GM21381 (cell line): ENCODE measurements around the gene CA10.

Experiments used
- ATAC-seq: cut with Tn5 transposase; IDR thresholded peaks from one replicate; pipeline ENCODE4 v1.9.1; 2021; ENCODE audit warnings: mild to moderate bottlenecking, moderate library complexity; ENCODE audit not compliant: unreplicated experiment

Gene CA10

DNA sequence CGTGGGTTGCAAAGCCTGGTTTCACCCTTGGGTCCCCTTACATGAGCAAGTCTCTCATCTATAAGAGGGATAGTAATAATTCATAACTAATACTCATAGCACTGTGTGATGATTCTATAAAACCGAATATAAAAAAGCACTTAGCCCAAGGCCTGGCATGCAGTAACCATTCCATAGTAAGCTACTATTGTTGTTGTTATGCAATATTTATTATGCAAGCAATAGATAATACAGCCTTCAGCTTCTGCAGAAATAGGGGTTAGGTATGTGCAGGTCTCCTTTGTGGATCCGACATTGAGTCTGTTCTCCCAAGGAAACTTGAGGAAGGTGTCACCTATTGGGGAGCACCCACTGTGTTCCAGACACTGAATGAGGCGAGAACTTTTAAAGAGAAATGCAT is 497.1 kb downstream of the CA10 start:
- no peak for ATAC-seq

DNA sequence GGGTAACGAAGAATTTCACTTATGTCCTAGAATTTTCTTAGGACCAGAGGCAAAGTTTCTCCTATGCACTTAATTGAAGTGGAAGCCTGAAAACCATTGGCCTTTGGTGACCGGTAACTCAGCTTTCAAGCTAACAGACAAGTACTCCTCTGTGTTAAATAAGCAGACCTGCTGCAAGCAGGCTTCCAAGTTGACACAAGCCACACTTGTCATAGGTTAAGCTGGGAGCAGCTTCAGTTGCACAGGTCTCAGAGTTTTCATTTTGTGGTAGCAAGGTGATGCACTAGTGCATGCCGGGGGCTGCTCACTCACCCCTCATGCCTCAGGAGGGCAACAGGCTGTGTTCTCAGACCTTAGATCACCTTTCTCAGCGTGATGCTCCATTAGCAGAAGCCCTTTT is 498.2 kb downstream of the CA10 start:
- ATAC-seq, result no peak

DNA sequence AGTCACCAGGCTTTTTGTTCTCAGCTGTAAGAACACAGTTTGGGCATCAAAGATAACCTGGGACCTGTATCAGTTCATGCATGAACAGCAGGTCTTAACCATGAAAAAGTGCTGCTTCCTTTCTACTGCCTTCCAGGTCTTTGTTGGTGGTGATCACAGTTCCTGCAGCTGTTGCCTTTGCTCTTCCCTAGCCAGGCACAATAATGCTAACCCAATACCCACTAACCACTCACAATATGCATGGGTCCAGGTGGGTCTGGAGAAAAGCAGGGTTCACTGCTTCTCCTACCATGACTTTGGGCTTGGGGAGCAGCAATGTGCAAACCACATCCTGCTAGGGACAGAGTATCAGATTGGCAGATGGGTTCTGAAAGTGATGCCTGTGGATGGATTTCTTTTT is 501.3 kb downstream of the CA10 start:
- ATAC-seq, result no peak

DNA sequence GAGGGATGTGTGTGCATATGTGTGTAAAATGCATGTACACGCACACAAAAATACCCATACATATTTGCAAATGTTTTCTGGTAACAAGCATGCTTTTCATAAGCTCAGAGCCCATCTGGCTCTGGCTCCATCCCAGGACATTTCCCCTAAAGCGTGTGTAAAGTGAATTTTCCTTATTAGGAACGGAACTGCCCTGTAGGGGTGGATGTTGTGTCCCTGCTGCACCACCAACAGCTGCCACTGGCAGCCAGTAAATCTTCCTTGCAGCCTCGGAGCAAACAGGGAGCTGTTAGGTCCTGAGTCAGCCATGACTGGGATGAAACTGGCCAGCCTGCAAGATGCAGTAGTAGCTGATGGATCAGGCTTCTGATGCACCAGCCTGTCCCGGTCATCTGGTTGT is 504.6 kb downstream of the CA10 start:
- no peak for ATAC-seq

DNA sequence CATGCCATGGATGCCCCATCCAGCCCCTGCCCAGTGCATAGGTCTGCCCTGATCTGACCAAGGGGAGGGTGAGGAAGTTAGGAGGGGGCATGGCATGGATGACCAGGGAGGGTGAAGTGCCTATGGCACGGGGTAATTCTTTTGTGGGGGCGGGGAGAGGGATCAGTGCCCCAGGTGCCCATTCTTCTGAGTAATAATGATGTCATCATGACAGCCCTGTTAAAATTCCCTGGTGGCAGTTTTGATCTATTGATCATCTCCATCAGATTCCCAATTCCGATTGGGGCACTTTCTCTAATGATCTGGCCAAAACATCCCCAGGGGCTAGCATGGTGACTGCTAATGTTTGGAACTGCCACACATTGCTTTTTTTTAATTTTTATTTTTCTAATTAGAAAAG is 506.0 kb downstream of the CA10 start:
- no peak for ATAC-seq

DNA sequence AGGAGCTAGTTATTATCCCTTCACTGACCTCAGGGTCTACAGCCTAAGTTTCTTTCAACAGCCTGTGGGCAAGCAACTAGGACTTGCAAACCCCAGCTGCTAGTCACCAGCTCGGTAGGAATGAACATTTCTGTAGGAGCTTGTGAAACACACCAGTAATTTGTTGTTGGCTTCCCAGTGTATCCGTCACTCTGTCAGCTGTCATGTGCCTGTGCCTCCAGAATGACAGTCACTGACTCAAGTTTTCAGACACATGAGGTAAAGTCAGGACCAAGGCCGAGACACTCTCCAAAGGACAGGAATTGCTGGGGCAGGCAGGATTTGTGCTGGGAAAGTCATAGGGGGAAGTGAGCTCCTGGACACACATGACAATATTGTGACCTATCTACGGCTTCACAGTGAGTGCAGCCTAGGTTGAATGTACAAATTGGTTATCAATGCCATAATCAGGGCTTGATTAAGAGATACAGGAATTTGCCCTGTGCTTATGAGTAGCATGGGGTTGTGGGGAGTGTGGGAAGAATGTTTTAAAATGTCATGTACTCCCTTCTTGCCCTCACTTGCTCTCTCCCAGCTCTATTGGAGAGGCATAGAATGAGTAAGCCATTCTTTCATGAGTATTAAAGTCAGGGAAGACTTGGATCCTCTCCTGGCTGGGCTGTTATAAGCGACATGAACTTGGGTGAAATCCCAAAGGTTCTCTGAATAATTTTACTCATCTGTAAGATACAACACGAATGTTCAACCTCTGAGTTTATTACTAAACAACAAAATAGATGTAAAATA is 506.8 kb downstream of the CA10 start:
- ATAC-seq, result no peak

DNA sequence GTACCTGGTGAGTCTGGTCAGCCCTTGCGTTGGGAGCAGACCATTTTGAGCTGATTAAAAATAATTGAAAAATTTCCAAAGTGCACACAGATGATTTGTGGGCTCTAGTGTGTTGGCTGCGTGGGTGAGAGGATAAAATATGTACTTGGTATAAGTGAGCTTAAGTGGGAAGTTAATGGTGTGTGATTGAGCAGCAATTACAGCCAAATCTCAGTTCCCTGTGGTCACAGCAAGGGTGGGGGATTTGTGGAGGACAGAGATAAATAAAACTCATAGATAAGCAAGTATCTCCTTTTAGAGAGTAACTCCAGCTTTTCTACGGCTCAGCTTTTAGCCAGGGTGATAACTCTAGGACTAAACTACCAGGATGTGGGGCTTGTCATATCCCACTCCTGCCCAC is 507.7 kb downstream of the CA10 start:
- ATAC-seq, result no peak

DNA sequence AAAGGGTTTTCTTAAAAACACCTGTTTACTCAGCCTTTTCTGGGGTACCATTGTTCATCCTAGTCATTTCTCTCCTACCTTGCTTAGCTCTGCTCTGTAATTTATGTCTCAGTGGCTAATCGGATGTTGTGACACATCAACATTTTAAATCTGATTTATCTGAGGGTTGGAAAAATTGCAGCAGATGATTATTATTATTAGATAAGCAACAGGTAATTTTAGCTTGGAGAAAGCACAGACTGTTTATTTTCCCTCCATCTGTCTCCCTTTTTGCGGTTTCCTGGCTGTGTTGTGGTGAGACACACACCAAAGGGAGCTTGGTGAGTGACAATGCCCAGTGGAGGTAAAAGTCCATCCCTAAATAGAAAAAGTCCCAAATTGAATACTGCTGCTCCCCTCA is 508.3 kb downstream of the CA10 start:
- ATAC-seq, result no peak

DNA sequence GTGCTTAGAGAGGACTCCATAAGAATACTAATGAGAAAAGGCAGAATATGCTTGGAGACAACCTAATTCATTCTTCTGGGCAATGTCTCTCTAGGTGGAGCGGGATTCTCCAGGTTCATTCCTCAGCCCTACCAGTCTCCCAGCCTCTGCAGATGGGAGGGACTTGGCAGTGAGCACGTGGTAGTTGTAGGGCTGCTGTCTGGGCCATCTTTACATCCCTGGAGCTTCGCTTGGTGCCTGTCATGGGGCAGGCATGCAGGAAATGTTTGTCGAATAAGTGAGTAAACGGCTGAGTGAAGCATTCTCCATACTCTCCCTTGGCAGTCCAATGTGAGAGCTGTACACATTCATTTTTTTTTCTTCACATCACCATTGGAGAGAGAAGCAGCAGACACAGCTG is 510.7 kb downstream of the CA10 start:
- no peak for ATAC-seq

DNA sequence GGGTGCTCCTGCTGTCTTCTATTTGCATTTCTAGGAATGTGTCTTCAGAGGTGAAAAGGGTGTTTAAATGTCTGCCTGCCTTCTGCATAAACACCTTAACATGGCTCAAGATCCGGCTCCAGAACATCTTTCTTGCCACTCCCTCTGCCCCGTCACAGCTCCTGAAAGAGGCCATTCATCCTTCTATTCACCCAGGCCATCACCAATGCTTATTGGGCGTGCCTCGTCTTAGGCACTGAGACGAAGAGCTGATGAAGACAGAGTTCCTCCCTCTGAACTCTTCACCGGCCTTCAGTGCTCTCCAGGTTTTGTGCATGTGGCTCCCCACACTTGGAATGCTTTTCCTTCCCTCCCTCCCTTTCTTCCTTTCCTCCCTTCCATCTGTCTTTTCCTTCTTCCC is 511.4 kb downstream of the CA10 start:
- no peak for ATAC-seq

DNA sequence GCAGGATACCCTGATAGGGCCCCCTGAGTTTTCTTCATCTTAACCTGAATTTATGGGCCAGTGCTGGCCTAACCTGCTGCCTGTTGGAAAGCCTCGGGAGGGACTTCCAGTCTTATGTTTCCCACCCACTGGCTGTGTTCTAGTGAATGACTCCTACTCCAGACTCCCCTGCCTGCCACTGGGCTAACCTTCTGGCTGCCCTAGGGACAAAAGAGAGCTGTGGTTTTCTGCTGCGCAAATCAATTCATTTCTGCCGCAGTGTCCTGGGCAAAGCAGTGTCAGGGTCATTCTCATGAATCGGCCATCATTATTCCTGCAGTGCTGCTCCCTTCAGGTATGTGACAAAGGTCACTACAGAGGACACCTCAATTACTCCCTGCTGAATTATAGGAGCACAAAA is 512.0 kb downstream of the CA10 start:
- no peak for ATAC-seq

DNA sequence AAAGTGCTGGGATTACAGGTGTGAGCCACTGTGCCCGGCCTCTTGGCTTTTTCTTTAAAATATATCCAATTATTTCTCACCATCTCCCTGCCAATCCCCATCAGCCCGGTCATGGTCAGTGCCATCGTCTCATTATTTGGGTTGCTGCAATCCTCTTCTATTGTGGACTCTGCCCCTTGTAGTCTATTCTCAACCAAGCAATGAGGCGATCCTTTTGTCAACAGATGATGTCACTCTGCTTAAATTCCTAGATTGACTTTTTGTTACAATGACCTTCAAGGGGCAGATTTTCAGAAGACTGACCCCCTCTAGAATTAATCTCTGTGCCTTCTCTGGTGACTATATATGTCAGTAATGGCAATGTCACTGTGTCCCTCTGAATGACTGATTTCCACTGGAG is 513.5 kb downstream of the CA10 start:
- ATAC-seq, result no peak

DNA sequence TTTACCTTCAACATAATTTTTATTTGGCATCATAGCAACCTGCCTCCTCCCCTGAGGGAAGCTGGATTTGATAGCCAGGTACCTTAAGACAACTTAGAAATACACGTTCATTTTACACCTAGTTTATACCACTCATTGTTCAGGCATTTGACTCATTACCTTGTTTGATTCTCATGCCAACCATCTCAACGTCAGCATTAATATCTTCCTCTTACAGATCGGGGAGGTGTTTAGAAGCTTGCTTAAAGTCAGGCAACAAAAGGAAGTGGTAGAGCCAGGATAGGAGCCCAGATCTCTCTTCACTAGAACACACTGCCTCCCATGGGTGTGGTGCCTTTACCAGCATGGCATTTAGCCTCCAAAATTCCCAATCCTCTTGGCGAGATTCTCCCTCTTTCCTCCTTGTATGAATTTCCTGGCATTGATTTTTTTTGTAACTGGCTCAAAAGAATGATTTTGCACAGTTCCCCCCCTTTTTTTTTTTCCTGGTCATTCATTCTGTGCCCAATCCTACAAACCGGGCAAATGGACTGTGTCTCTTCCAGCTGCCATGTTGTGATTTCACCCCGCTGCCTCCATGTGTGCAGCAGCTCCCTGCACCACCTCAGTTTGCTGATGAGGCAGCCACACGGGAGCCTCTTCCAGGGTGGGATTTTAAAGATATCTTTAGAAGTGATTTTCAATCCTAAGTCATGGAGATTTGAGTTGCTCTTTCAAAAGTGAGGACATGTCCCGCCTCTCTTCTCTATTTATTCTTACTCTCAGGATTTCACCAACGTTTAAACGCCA is 514.6 kb downstream of the CA10 start:
- ATAC-seq, result no peak

DNA sequence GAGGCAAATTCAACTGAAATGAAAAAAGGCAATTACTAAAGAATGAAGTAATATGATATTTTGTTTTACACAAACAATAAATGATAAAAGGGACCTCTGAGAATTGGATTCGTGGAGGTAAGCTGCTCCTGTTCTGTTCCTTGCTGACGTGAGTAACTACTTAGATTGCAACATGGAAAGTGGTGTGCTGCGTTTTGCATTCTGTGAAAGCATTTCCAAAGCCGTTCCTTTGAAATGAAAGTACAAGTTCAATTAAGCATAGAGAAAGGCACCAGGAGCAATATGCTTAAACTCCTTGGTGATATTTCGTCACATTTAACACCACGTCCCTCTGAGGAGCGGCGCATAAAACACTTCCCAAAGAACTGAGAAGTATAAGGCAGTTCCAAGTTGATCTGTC is 516.5 kb downstream of the CA10 start:
- ATAC-seq, result no peak

DNA sequence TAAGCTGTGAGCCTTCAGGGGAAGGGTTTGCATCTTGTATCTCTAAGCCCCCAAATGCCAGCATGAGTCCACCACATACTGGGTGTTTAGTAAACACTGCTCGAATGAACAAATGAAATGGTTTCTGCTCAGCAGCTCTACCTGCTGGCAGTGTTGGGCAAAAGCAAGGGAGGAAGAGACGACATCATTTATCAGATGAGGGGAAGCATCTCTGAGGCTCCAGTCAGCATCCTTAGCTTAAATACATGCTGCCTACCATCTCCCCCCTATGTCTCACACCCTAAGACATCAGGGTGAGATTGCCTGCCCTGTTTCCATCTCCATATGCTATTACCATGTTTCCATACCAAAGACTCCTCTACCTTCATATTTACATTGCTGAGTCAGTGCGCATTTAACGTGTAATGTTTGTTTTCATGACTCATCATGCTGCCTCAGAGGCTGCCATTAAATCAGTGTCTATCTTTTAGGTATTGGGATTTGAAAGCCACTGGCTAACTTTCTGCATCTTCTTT is 518.3 kb downstream of the CA10 start:
- ATAC-seq, result no peak

DNA sequence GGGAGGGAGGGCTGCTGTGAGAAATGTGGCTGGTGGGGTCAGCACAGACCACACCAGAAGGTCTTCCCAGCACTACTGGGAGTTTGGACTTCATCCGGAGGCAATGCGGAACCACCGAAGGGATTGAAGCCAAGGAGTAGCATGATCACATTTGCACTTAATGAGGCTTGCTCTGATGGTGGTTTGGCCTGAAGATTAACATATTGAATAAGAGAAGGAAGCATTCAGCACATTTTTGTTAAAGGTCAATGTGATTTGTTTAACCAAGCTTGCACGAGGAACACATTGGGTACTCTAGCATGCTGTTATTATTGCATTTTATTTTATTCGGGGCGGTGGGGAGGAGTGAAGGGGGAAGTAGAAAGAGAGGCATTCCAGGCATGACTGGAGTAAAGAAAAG is 519.5 kb downstream of the CA10 start:
- ATAC-seq, result no peak

DNA sequence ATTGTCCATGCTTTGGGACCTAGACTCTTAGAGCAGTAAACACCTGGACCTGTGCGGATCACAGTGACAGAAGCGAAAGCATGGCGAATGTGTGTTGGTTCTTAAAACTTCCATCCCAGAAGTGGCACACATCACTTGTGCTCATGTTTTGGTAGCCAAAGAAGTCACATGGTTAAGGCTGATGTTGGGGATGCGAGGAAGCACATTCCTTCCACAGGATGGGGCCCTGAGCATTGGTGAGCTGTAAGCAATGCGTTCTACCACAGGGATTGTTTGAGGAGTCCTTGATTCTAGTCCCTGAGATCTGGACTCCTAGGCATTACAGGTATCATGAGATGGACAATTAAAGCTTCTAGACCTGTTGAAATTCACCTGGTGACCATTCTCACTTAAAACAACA is 522.2 kb downstream of the CA10 start:
- ATAC-seq, result no peak

DNA sequence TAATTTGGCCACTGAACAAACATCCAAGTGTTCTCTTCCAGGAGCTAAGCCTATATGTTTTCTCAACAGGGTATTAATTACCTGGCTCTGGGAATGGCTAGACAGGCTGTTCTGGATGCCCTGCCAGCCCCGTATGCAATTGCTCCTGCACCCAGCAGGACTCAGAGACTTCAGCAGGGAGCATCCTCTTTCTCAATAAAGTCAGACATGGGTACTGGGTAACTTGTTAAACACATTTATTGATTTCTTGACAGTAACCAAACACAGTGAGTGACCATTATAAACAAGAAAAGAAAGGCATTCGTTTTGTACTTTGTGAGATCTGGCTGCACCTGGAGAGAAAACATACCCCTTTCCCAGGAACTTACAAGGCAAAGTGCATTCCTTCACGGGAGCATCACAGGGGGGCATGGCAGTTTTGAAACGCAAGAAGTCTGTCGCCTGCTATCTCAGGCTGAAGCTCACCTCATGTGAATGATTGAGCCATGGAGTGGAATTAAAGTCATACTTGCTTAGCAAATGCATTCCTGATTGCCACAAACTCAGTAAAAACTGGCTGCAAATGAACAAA is 528.3 kb downstream of the CA10 start:
- ATAC-seq, result no peak

DNA sequence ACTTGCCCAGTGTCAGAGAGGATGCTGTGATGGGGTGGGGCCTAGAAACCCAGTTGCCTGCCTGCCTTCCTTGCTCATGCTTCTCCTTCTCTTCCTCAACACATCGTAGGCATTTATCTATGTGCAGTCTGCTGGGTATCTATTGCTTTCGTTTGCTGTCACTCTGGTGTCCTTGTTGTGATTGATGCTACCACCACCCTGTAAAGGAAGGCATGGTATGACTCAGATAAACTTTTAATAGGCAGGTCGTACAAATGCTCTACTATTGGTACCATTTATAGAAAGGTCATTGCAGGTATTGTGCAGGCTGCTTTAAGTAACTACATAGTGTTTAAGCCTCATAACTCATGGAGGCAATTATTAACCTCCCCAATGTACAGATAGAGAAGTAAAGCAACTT is 529.3 kb downstream of the CA10 start:
- ATAC-seq, result no peak

DNA sequence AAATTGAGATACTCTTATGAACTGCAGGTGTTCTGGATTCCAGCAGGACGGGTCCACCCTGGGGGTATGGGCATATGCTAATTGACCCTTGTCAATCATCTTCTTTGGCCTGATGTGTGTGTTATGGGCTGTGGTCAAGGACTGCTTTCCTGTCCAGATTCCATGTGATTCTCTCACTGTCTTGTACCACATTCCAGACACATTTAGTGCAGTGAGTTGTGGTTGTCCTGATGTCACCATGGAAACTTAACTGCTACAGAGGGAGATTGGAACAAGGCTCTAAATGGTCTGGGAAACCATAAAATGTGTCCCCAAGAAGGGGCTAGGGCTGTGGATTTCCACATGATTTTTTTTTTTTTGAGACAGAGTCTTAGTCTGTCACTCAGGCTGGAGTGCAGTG is 530.7 kb downstream of the CA10 start:
- ATAC-seq, result no peak

DNA sequence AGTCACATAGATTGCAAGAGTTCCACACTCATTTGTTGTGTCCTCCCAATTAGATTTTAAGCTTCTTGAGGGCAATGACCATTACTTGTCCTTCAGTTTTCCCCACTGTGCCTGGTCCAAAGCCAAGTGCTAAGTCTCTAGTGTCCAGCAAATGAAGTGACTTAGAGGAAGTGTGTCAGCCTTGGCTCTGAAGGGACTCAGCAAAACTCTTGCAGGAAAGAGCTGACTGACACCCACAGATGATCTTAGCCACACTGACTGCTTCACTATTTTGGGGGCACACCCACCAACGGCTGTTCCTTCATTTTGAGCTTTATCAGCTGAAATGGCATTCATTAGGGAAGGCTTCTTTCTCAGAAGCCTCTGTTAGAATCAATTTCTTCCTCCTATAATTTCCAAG is 540.0 kb downstream of the CA10 start:
- no peak for ATAC-seq

DNA sequence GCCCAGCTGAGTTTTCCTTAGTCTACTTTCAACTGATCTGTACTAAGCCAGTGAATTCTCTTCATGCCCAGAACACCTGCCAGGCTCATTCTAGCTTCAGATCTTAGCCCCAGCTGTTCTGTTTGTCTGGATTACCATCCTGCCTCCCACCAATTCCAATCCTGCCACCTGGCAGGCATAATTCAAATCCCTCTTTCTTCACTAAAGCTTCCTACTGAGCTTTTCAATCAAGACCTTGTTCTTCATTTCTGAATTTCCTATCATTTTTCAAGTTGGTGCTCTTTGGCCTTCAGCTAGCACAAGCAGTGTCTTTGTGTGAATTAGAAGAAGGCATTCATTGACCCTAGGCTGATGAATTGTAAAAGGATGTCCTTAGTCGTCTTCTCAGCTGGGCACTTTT is 540.5 kb downstream of the CA10 start:
- ATAC-seq, result no peak
